8988T (cell line): ENCODE measurements around the gene PPME1.

Experiments used
- DNase-seq: peaks from one replicate; pipeline ENCODE4 v3.0.0; 2011

PPME1 gene

GRCh38 chr11:74162681-74163467 lies 8.2 kb upstream of the PPME1 start:
- DNase-seq, result no peak

- DNase-seq, result no peak
Observed at GRCh38 chr11:74168838-74169237, 2.3 kb upstream of the PPME1 start.

GRCh38 chr11:74169738-74170458 lies 1.2 kb upstream of the PPME1 start:
- DNase-seq, result no peak

DNA sequence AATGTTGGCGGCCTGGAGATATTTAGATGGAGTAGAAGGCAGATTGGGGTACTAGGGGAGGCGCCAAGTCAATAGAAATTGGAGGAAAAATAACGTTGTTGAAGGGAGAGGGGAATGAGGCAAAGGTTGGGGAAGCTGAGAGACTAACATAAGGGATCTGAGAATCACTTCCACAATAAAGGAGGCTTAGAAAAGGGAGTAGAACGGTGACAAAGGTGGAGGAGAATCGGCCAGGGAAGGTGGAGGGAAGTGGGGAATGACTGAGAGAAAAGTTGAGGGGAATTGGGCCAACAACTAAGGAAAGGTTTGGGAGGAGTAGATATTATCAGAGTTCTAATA lies 510 bp downstream of the PPME1 start:
- no peak for DNase-seq

DNA sequence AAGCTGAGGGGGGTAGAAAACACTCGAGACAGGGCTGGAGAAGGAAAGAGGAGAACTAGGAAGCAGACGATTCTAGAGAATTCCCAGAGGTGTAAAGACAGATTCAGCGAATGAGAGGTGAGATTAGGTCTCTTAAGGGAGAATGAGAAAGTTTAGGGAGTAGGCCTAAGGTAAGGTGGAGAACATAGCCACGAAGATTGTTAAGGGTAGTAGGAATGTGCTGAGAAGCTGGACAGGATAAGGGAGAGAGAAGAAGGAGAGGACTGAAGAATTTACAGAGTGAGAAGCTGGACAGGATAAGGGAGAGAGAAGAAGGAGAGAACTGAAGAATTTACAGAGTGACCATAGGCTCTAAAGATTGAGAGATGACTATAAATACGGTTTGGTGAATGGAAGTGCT lies 908 bp downstream of the PPME1 start:
- no peak for DNase-seq

DNA sequence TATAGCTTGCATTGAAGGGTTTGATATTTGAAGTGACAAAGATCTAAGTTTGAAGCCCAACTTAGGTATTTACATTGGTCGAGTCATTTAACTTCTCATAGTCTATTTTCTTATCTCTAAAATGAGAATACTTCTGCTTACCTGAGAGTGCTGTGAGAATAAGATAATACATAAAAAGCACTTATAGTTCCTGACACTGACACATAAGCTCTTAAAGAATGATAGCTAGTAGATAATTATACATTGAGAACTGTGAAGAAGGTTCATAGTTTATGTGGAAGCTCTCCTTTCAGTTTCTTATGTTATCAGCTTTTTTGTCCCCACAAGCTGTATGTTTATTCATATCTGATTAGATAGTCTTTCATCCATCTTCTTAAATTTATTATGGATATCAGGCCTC lies 4.8 kb downstream of the PPME1 start:
- no peak for DNase-seq

GRCh38 chr11:74179234-74180052 lies 8.4 kb downstream of the PPME1 start:
- DNase-seq, result no peak

DNA sequence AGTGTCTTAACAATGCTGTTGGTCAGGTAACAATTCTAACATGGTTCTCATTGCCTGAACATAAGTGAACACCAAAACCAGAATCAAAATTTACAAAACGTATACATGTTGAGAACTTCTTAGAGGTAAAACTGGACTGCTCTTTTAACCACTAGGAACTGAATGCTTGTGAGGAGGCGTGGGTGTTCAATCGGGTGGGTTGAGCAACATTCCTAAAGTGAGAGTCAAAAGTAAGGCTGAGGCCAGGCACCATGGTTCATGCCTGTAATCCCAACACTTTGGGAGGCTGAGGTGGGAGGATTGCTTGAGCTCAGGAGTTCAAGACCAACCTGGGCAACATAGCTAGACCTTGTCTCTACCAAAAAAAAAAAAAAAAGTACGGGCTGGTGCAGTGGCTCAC lies 11.5 kb downstream of the PPME1 start:
- DNase-seq, result no peak

DNA sequence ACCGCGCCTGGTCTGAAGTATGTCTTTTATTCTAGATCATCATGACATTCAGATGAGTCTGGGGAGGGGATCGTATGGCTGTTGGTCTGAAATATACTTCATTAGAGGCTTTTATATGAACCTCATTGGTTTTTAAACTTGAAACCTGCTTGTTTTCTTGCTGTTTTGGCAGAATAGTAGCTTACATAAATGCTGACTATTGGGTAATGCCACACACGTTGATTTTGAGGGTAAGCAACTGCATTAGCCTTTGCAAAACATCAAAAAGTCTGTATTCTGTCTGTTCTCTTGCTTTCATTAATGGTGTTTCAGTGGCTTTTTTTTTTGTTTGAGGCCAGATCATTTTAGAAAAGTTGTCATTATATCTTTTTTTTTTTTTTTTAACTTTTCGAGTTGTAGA lies 14.2 kb downstream of the PPME1 start:
- DNase-seq, result no peak

DNA sequence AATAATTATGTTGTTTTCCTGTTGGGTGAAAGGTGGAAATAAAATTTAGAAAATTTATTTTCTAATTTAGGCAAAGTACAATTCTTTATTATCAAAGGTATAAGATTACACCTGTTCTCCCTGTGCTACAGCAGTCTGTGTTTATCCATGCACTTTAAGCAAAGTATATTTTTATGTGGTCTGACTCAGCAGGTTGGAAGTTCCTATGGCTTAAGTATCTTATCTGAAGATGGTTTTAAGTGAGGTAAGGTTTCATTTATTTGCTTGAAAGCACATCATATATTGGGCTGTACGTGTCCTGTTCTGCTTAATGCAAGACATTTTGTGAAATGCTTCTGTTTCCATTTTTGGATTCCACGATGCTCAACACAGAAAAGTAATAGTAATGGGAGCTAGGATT lies 14.6 kb downstream of the PPME1 start:
- no peak for DNase-seq

- DNase-seq, result no peak
Observed at GRCh38 chr11:74195828-74196227, 24.7 kb downstream of the PPME1 start.

DNA sequence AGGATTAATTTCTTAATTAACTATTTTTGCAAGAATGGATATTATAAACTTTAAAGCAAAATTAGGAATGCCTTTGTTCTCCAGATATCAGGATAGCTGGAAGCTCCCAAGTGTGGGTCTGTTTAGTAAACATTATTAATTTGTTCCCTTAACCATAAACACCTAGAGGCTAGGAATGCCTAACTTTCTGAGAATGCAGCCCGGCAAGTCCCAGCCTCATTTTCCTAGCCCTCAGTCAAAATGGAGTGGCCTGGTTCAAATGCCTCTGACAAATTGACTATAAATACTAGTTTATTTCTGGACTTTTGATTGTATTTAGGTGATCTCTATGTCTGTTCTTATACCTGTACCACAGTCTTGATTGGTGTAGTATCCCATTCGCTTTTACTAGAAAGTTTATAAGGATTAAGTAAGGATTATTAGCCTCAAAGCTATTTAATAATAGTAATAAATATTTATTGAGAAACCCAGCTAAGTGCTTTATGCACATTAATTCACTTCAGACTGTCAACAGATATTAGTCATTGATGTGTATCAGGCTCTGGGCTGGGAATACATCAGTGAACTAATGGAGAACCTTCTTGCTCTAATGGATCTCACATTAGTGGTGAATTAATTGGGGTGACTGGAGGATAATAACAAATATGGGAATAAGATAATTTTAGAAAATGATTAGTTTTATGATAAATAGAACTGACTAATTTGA lies 25.8 kb downstream of the PPME1 start:
- no peak for DNase-seq

DNA sequence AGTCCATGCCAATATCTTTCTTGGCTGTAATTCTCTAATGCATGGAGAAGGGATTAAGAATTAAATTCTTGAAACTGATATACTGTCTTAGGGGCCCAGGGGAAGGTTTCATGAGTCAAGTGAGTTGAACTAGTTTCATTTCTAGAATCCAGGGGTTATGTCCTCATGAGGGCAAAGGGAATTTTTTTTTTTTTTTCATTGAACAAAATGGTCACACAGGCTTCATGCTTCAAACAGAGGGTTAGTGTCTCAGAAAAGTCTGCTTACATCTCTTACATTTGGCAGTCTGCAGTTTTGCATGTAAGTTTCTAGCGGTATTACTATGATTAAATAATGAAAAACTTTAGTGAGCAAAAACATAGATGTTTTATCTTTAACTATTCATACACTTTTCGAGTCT lies 32.9 kb downstream of the PPME1 start:
- no peak for DNase-seq

GRCh38 chr11:74204701-74205100 lies 33.6 kb downstream of the PPME1 start:
- DNase-seq, result no peak

- no peak for DNase-seq
Observed at GRCh38 chr11:74205181-74205580, 34.1 kb downstream of the PPME1 start.

- DNase-seq, result no peak
Observed at GRCh38 chr11:74206746-74207145, 35.7 kb downstream of the PPME1 start.

GRCh38 chr11:74208507-74208906 lies 37.4 kb downstream of the PPME1 start:
- no peak for DNase-seq

DNA sequence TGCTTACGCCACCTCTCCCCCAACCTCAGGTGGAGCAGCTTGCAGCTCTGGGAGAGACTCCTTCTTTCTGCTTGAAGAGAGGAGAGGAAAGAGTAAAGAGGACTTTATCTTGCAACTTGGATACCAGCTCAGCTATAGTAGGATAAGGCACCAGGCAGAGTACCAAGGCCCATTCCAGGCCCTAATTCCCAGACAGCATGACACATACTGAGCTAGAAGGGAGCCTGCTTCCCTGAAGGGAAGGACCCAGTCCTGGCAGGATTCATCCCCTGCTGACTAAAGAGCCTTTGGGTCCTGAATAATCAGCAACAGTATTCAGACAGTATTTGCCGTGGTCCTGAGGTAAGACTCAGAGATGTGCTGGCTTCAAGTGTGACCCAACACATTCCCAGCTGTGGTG lies 41.4 kb downstream of the PPME1 start:
- DNase-seq, result no peak

DNA sequence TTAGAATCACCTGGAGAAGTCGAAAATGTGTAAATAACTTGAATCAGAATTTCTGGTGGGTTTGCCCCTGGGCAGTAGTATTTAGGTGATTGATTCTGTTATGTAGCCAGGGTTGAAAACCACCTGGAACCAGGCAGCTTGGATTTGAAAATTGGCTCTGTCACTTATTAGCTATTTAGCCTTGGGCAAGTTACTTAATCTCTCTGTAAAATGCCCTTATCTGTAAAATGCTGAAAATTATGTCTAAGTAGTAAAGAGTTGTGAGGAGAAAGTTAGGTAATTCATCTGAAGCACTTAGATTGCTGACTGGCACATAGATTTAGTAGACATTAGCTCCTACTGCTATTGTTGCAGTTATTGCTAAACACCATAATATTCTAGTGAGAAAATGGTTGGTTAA lies 49.3 kb downstream of the PPME1 start:
- DNase-seq, result no peak

DNA sequence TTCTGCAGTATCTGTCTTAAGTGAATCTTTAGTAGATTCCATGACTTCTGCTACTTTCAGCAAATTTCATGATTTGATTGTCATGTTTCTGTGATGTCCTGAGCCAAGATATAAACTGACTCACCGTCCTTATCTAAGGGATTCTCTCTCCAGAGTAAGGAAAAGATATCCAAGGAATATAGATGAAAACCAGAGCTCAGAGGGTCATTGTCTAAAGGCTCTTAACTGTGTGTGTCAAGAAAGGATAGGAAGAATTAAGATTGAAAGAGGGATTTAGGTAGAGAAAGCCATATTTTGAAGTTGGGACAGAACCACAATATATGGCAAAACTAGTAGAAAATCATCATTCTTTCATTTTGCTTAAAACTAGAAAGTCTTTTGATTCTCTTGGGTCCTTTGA lies 50.7 kb downstream of the PPME1 start:
- no peak for DNase-seq

DNA sequence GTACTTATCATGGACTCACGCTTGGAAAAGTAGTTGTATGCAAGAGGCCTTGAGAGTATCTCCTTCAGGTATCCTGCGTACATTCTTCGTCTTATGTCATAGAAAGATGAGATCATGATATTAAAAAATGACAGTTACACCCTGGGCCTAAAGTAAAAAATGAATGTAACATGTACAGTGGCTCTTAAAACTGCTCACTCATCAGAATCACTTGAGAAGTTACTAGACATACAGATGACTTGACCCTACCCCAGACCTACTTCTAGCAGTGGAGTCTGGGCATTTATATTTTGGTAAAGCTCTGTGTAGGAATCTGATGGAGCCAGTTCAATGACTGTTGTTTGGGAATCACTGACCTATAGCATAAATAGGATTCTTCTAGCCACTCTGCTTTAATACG lies 54.5 kb downstream of the PPME1 start:
- DNase-seq, result no peak

DNA sequence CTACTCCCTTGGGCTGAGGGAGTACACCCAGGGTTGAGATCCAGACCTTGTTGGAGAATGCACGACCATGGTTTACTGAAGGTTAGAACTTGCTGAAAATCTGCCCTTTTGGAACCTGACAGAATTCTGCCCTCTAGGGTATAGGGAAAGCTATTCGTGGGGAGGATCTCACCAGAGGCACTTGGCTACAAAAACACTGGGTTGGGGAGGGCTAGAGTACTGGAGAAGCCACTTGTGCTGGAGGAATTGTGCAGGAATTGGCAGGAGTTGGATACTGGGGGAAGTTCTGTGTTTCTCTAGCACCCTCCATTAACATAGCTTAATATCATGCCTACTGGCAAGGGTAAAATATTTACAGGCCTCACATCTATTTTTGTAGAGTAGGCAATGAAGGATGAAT lies 55.8 kb downstream of the PPME1 start:
- no peak for DNase-seq

DNA sequence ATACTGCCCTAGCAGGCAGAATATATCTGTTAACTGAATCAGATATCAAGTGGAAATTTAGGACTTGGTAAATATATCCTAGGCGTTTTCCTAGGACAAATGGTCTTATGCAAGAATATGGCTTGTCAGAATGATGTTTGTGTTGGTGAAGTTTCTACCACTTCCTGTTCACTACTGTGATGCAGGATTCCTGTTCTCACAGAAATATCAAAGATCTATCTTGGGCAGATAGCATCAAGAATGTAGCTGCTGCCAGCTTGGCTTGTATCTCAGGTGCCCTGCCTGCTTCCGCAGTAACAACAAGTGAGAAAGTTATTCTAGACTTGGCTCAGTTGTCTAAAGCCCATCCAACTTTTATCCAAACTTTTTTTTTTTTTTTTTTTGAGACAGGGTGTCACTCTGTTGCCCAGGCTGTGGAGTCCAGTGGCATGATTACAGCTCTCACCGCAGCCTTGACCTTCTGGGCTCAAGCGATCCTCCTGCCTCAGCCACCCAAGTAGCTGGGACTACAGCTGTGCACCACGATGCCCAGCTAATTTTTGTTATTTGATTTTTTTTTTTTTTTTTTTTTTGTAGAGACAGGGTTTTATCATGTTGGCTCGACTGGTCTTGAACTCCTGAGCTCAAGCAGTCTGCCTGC lies 61.3 kb downstream of the PPME1 start:
- no peak for DNase-seq
